PFSK-1 (cell line): ENCODE results near the gene CYP2W1.

Experiments used
- POLR2AphosphoS5 ChIP-seq: IDR thresholded peaks from 2 replicates; pipeline ENCODE4 v1.6.1; 2012; ENCODE audit warnings: low read depth, mild to moderate bottlenecking, control low read depth, low read length, moderate library complexity
- TAF1 ChIP-seq: IDR thresholded peaks from 2 replicates; pipeline ENCODE4 v1.6.1; 2012; ENCODE audit warnings: low read length, control low read depth, borderline replicate concordance; ENCODE audit not compliant: insufficient read depth
- TF ChIP-seq, protein P1 (sequence below), 2 experiments: IDR thresholded peaks; 2 replicates each; pipeline versions ENCODE4 v1.6.1 to v1.8.0; 2011 to 2012; ENCODE audit warnings: low read depth in 2 of 2, low read length in 2 of 2, control low read depth in 1 of 2, inconsistent platforms in 1 of 2, mild to moderate bottlenecking in 1 of 2, moderate library complexity in 1 of 2; ENCODE audit not compliant: insufficient read depth in 1 of 2

DNA sequence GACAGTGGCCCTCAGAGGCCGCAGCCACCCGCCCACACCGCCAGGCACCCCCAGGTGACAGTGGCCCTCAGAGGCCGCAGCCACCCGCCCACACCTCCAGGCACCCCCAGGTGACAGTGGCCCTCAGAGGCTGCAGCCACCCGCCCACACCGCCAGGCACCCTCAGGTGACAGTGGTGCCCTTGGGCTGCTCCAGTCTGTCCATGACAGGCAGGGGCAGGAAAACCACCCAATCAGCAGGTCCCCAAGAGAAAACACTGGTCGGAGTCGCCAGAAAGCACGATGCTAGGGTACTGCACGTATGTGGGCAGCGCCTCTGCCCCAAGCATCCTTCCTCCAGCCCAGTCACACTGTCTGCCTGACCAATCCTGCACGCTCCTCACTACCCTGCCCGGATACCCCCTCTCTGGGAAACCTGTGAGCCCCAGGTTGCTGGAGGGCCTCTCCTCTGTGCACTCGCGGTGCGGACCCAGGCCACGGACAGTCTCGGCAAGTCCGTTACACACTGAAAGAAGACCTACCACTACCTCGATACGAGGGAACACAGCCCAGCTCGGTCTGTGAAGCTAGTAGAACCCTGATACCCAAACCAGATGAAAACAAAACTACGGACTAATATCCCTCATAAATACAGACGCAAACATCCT is 49.7 kb downstream of the CYP2W1 start:
- TF ChIP-seq POLR2AphosphoS5 (no peak), TAF1 (no peak)
- TF ChIP-seq, protein P1, sequence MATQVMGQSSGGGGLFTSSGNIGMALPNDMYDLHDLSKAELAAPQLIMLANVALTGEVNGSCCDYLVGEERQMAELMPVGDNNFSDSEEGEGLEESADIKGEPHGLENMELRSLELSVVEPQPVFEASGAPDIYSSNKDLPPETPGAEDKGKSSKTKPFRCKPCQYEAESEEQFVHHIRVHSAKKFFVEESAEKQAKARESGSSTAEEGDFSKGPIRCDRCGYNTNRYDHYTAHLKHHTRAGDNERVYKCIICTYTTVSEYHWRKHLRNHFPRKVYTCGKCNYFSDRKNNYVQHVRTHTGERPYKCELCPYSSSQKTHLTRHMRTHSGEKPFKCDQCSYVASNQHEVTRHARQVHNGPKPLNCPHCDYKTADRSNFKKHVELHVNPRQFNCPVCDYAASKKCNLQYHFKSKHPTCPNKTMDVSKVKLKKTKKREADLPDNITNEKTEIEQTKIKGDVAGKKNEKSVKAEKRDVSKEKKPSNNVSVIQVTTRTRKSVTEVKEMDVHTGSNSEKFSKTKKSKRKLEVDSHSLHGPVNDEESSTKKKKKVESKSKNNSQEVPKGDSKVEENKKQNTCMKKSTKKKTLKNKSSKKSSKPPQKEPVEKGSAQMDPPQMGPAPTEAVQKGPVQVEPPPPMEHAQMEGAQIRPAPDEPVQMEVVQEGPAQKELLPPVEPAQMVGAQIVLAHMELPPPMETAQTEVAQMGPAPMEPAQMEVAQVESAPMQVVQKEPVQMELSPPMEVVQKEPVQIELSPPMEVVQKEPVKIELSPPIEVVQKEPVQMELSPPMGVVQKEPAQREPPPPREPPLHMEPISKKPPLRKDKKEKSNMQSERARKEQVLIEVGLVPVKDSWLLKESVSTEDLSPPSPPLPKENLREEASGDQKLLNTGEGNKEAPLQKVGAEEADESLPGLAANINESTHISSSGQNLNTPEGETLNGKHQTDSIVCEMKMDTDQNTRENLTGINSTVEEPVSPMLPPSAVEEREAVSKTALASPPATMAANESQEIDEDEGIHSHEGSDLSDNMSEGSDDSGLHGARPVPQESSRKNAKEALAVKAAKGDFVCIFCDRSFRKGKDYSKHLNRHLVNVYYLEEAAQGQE (IDR thresholded peaks at IDR 0.05; ENCODE audit: insufficient read depth in 1 of 2, low read depth in 2 of 2, low read length in 2 of 2): no peak
